Stimulated activated CD4-positive, alpha-beta T cell treated with anti-CD3 and anti-CD28 coated beads, Interleukin-1b, Interleukin-23, amount 100 ng/mL, for 24 hours (primary cell): ENCODE measurements around the gene PRRT4.

Experiments used
- DNase-seq, 4 experiments: peaks; one replicate each; pipeline ENCODE4 v3.0.0-alpha.2; 2020; ENCODE audit warnings: low read depth in 4 of 4, low spot score in 1 of 4

PRRT4 gene

DNA sequence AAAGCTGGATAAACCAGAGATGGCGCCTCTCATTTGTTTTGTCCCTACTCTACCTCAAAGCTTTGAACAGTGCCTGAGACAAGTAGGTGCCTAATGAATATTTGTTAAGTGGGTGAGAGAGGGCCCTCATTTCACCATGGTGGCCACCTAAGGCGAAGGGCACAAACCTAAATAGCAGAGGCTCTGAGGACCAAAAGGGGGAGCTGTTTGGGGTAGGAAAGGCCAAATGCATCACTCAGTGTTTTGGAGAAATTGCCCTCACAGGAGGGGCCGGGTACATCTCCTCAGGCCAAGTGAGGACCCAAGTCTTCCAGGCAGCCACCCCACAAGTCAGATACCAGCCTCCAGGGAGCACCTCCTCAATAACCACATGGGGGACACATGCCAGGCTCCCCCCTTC, 34.3 kb upstream of the PRRT4 start:
- DNase-seq, result no peak

DNA sequence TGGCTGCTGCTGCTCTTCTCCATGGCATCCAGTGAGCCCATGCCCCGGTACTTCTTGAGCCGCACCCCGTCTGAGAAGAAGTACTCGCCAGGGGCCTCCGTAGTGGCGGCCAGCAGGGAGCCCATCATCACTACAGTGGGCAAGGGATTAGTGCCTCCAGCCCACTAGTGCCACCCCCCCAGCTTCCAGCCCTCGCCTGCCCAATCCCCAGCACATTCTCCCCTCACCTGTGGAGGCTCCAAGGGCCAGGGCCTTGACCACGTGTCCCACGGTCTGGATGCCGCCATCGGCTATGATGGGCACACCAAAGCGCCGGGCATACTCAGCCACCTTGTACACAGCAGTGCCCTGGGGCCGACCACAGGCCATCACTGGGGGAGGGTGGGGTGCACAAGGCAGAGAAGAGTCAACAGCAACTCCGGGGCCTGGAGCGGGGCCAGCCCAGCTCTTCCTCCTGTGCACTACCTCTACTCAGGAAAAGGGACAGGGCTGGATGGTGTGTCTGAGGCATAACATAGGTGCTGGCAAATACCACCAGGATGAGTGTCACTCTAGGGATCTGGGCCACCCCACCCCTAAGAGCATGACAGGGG, 33.5 kb upstream of the PRRT4 start:
- no peak for DNase-seq

DNA sequence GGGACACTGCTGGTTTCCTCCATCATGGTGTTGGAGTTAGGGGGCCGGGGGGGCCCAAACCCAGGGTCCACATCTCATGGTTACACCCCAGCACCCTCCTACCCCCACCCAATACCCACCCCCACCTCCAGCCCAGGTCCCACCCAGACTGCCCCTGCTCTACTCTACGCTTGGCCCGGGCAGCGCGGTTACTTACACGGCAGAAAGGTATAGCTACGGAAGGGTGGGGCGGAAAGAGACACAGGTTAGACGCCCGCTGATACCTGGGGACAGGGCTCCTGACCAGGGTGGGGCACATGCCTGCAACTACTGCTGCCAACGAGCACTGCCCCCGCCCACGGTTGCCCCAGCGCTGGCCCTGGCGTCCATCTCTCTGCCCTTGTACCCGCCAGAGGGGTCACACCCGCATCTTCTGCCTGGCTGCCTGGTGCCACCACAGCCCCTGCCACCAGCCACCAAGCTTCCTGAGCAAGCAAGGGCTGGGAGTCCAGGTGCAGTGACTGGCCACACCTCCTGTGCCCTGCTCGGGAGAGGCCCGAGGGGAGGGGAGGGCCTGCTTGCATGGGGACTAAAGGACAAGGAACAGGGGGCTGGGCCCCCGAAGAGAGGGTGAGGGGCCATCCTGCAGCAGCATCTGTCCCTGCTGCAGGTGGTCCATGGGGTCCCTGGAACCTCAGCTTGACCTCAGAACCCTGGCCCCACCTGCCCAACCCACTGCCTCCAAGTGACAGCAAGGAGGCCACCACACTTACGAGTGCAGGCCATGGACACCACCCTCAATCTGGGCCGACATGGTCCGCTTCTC, 32.2 kb upstream of the PRRT4 start:
- no peak for DNase-seq

DNA sequence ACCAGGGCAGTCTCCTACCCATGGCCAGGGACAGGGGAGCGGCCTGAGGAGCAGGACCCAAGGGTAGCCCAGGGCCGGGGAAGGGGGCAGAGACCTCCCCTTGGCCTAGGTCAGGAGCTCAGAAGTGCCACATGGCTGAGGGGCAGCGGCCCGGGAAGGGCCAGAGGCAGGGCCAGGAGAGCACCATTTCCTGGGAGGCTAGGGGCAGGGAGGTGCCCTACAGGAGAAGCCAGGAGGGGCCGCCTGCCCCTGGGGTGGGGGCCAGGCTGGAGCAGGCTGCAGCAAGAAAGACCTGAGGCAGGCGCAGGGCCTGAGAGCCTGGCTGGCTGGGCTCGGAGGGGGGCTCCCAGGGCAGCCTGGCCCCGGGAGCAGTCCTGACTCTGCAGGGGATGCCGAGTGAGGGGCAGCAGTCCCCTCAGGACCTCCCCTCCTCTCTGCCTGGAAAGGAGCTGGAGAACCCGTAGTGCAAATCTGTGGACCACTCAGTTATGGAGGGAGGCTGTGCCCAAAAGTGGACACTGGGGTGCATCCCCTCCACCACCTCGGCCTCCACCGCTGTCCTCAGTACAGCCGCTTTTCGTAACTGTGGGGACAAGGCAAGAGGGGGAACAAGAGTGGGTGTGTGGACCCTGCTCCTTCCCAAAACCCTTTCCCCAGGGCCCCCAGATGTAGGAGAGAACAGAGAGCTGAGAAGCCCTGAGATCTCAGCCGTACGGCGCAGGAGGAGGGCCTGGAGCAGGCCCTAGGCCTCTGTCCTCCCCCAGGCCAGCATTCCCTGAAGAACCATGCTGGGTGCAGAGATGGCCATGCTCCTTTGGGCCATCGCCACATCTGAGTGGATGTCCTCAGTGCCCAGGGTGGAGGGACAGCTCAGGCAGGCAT, 31.2 kb upstream of the PRRT4 start:
- DNase-seq, result no peak

DNA sequence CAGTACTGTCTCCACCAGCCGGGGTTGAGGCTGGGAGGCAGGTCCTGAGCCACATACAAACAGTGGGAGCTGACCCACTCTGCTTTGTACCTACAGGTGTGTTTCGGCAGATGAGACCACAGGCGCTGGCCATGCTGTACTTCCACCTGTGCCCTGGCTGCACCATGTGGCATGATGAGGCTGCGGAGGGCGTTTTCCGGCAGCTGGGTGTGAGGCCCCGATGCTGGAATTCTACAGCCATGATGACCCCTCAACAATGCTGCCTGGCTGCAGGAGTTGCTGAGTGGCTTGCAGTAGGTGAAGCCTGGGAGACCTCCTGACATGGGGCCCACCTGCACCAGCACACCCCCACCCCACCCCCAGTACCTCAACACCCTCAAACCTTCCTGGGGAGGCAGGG, 30.3 kb upstream of the PRRT4 start:
- DNase-seq, result no peak

GRCh38 chr7:128390871-128391565, 29.5 kb upstream of the PRRT4 start:
- DNase-seq, result no peak

- no peak for DNase-seq
Measured at GRCh38 chr7:128389618-128390329, 28.3 kb upstream of the PRRT4 start.

DNA sequence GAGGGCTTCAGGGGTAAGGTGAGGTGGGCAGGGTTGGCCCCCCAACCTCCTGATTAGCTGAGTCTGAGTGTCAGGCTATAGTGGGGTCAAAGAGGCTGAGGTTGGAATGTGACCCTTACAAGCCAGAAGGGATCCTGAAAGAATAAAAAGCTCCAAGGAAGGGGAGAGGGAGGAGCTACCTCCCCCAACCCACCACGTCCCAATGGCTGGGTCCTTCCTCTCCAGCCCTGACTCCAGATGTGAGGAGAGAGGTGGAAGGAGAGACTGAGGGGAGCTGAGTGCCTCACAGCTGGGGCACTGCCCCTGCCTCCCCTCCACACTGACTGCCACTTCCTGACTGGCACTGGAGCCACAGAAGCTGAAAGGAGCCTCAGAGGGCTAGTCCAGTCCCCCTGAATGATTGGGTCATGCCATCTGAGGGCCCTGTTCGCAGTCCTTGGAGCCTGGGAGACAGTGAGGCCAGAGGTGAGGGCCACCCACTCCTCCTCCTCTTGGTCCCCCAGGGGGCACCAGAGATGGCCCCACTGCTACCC, 27.7 kb upstream of the PRRT4 start:
- no peak for DNase-seq

DNA sequence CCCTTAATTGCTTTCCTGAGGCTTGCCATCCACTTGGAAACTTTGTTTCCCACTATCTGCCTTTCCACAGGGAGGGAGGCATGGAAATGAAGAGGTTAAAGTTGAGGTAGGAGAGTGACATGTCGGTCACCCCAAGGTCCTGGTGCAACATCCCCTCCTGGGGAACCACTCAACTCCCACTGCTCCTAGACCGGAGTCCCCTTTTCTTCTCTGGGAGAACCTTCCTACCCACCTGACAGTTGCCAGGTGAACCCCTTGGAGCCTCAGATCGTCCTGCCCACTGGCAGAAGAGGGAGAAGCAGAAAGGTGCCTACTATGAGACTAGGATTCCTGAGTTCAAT, 26.6 kb upstream of the PRRT4 start:
- DNase-seq, result no peak

DNA sequence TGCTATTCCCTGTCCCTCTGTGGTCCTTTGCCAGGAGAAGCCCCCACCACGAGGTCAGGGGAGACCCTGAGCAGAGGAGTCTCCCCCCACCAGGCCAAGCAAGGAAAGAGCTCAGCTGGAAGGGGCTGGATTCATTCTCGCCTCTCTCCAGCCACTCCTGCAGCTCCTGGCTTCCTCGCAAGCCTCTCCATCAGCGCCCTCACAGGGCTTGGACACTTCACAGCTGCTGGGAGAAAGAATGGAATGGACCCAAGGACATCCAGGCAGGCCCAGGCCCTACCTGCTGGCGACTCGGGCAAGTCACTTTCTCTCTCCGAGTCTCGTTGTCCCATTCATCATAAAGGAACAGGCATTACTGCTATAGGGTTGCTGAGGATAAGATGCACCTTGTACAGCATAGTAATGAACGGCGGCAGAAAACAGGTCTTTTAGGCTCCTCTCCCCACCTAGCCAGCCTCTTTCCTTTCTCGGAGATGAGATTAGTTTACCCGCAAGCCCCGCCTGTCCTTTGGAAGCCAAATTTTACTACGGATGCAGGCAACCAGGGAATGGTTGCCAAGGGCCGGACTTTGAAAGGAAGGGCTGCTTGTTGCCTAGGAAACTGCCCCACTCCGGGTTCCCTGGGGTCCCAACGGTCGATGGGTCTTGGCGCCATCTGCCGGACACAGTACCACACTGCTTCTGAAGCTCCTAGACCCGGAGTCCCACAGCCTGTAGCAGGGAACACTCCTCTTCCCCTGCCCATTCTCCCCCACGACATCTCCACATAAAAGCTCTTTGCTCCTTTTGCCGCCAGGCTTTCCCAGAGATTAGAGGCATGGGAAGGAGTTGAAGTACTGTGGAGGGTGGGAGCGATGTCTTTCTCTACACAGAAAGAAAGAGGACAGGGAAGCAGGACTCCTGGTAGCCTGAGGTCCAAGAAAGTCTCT, 26.0 kb upstream of the PRRT4 start:
- DNase-seq, result peak; percentile 30 to 58 (median 52)

- no peak for DNase-seq
Measured at GRCh38 chr7:128385988-128386925, 24.8 kb upstream of the PRRT4 start.

DNA sequence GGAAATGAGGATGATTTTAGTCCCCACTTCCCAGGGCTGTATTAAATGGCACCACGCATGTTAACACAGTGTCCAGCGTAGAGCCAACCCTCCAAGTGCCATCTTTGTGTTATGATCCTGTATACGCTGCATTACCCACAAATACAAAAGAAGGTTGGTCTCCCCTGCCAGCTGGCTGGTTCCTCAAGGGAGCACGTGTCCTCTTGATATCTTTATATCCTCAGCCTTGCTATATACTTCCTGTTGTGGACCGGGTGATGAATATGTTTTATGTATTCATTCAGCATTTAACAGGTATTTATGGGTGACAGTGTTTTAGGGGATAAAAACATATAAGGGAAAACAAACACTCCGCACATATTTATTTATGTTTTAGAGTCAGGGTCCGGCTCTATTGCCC, 23.2 kb upstream of the PRRT4 start:
- no peak for DNase-seq

DNA sequence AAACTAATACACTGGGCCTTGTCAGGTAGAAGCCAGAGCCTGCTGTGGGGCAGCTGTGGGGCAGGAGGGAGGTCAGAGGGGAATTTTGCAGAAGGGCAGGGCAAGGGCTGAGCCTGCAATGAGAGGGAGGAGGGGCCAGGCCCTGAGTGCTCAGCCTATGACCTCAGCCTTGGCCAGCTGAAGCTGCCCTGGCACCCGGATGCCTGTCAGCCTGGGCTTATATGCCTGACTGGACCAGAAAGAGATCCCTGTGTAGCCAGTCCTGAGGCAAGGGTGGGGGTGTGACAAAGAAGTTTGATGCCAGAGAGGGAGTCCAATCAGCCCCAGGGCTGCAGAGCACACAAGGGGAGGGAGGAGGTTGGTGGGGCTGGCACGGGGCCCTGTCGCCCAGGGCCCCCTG, 22.3 kb upstream of the PRRT4 start:
- no peak for DNase-seq

- DNase-seq, result no peak
Measured at GRCh38 chr7:128381161-128381821, 19.8 kb upstream of the PRRT4 start.

DNA sequence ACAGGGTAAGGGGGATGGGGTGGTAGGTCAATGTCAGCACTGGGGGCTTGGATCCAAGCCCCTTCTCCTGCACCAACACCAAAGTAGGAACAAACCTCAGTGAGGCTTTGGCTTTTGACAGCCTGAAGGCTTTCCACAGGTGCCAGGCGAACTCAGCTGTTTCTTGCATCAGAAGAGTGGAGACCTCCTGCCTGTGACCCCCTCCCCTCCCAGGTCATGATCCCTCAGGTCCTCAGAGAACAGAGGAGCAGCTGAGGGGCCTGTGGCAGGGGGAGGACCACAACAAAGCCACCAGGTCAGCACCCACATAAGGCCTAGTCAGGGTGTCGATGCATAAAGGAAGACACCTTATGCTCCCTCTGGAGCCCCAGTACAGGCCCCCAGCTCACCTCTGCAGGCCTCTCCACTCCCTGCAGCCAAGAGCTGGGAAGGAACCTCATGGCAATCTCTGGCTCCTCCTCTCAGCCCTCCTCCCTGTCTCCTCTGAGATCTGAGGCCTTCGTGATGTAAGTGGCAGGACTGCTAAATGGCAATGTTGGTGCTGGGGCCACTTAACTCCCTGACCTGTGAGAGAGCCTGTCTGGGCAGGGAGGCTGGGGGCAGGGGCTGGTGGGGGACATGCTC, 19.1 kb upstream of the PRRT4 start:
- no peak for DNase-seq

GRCh38 chr7:128379900-128380479, 18.5 kb upstream of the PRRT4 start:
- no peak for DNase-seq

DNA sequence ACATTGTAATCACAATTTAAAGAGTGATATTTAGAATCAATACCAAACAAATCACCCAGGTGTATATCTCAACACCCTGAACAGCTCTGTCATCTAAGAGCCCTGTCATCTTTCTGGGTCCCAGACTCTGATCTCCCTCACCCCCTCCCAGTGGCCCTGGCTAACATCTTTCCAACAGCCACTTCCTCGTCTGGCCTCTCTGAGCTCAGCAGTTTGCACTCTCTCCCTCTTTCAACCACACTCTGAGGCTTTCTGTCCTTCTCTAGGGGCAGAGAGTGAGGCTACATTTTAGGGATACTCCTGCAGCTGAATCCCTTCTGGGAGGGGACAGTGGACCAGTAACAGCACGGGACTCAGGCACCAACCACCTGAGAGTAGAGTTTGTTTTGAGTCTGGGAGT, 17.1 kb upstream of the PRRT4 start:
- DNase-seq, result no peak
